NOMO-1 treated with DMSO at 0.1 percent for 48 hours (cell line): ENCODE results near the gene IL4R.

Source experiments
- DNase-seq: peaks from one replicate; lab custom pipeline; 2025; ENCODE audit not compliant: unreplicated experiment; lab: John Stamatoyannopoulos, UW

Gene IL4R

GRCh38 chr16:27314161-27314723 lies 468 bp downstream of the IL4R start:
- DNase-seq: peak; percentile 13

DNA sequence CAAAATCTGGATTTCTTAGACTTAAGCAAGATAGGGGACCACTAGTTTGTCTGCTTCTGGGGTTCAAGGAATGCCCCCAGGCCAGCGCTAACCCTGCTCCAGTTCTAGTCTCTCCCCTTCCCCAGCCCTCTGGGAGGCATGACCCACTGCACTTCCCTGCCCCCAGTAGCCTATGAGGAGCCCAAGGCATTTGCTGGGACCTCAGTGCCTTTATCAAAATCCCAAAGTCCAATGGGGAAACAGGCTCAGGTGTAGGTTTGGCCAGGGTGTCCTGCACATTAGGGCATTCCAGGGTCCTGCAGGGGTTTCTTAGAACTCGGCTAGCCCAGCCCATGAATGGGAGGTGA lies 1.2 kb downstream of the IL4R start:
- no peak for DNase-seq

- DNase-seq: peak; percentile 66
Measured at GRCh38 chr16:27315333-27316037, 1.7 kb downstream of the IL4R start.

- no peak for DNase-seq
Measured at GRCh38 chr16:27316038-27316680, 2.4 kb downstream of the IL4R start.

GRCh38 chr16:27317320-27317719 lies 3.5 kb downstream of the IL4R start:
- DNase-seq: no peak

- DNase-seq: no peak
Measured at GRCh38 chr16:27317738-27318391, 4.1 kb downstream of the IL4R start.

- DNase-seq: peak; percentile 83
Measured at GRCh38 chr16:27318392-27319256, 4.8 kb downstream of the IL4R start.

DNA sequence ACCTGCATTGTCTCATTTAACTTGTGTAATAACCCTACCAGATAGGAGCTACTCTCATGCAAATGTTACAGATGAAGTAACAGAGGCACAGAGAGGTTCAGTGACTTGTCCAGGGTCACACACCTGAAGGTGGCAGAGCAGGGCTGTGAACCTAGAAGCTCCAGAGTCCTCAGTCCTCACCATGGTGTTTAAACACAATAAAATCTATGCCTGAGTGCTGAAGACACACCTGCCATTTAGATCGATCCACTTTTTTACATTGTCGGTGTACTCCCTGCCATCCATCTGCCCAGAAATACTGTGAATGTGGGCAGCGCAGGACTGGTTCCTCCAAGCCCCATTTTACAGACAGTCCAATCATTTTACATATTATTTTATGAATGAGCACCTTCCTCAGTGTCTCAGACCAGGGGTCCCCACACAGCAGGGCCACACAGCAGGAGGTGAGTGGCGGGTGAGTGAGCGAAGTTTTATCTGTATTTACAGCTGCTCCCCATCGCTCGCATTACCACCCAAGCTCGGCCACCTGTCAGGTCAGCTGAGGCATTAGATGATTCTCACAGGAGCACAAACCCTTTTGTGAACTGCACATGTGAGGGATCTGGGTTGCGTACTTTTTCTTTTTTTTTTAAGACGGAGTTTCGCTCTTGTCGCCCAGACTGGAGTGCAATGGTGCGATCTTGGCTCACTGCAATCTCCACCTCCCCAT lies 5.6 kb downstream of the IL4R start:
- DNase-seq: no peak

DNA sequence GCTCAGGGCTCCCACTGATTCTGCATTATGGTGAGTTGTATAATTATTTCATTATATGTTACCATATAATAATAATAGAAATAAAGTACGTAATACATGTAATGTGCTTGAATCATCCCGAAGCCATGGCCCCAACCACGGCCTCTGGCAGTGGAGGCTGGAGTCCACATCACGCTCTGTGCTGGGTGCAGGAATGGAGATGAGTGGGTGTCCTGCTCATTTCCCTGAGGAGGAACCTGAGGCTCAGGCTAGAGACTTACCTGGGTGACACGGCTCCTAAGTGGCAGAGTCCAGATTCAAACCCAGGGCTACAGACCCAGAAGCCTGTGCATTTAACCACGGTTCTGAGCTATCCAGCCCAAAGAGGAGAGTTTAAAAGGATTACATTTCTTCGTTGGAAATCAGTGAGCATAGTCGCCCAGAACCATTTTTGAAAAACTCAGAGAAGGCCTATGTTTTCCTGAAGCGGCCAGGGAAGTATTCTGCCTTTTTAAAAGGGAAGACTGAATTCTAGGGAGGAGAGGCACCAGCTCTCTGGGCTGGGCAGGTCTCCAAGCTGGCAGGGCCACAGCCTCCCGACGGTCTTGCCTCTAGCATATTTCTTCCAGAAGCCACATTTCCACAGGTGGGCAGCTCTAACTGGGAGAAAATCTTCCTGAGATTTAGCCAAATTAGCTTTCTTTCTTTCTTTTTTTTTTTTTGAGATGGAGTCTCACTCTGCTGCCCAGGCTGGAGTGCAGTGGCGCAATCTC lies 6.7 kb downstream of the IL4R start:
- DNase-seq: no peak

DNA sequence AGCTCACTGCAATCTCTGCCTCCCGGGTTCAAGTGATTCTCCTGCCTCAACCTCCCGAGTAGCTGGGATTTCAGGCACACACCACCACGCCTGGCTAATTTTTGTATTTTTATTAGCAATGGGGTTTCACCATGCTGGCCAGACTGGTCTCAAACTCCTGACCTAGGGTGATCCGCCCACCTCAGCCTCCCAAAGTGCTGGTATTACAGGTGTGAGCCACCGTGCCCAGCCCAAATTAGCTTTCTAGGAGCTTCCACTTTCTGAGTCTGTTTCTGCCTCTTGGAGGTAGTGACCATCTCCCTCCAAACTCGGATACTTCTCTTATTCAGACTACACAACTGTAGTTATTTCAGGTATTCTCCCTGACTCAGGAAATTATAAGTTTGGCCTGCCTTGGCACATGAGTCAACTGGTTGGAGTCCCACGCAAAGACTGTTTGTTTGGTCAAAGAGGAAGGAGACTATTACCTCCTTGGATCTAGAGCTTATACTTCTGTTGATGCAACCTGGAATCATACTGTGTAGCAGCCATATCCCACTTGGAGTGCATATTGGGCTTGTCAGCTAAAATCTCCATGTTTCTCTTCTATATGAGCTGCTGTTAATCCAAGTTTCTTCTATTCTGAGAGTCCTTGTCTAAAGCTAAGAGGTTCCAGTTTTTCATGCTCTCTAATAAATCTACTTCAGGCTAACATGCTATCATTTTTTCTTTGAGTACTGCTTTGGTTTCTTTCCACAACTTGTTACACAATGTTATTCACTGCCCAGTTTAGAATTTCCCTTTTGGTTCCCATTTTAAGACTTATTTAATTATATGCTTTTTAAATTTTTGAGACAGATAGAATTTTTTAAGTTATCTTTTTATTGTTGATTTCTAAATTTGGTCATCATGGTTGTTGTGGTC lies 7.5 kb downstream of the IL4R start:
- DNase-seq: peak; percentile 37

- DNase-seq: no peak
Measured at GRCh38 chr16:27322858-27323780, 9.3 kb downstream of the IL4R start.

DNA sequence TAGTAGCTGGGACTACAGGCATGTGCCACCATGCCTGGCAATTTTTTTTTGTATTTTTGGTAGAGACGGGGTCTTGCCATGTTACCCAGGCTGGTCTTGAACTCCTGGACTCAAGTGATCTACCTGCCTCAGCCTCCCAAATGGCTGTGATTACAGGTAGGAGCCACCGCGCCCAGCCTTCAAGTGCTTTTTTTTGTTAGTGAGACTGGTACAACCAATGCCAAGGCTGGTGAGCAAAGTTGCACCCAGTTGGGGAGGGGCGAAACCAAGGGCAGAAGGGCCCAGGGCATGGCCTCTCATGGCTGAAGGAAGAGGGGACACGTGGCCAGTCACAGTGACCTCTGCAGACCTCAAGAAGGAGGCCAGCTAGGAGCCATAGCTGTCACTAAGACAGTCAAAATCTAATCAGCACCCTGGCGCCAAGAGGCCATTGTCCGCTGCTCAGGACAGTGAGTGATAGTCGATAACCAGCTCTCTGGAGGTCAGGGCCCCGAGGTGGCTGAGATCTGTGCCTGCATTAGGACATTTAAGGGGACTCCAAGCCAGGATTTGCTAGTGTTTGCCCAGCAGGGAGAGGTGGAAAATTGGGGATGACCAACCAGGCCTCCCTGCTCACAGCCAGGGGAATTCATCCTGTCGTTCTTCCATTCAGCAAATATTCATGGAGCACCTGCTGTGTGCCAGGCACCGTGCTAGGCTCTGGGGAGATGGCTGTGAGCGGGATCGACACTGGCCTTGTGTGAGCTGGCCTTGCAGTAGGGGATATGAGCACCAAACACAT lies 10.2 kb downstream of the IL4R start:
- no peak for DNase-seq

DNA sequence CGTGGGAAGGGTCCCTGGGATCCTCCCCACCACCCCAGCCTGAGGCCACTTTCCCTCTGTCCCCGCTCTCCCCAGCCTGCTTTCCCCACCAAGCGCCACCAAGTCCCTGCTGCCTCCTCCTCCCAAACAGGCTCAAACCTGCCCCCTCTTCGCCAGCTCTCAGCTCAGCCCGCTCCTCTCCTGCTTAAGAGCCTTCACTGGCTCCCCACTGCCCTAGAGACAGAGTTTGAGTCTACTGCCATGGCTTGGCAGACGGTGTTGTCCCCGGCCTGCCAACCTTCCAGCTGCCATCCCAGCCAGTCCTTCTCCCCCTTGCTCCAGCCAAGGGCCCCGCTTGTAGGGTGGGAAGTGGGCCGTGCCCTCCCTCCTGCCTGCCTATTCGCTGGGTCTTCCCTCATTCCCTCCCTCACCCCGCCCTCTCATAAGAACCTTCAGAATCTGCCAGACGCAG lies 11.1 kb downstream of the IL4R start:
- no peak for DNase-seq

DNA sequence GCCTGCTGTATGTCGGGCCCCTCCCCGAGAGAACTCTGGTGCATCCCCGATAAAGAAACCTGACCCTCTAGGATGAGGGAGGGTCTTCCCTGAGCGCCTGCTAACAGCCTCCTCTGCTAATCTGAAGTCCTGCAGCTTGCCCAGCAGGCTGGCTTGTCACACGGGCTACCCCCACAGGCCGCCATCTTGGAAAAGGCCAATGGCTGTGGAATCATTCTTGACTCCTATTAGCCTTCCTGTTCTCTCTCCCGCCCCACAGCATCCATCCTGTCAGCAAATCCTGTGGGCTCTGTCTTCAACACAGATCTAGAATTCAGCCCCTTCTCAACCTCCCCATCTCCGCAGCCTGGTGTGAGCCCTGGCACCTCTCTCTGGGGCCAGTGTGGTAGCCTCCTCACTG lies 12.0 kb downstream of the IL4R start:
- DNase-seq: no peak

DNA sequence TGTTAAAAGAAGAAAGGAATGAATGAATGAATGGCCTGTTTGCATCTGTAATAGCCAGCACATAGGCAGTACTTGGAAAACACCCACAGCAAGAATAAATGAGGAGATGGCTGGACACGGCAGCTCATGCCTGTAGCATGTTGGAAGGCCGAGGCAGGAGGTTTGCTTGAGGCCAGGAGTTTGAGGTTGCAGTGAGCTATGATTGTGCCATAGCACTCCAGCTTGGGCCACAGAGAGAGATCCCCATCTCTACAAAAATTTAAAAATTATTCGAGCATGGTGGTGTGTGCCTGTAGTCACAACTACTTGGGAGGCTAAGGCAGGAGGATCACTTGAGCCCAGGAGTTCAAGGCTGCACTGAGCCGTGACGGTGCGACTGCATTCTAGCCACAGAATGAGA lies 12.5 kb downstream of the IL4R start:
- DNase-seq: no peak

DNA sequence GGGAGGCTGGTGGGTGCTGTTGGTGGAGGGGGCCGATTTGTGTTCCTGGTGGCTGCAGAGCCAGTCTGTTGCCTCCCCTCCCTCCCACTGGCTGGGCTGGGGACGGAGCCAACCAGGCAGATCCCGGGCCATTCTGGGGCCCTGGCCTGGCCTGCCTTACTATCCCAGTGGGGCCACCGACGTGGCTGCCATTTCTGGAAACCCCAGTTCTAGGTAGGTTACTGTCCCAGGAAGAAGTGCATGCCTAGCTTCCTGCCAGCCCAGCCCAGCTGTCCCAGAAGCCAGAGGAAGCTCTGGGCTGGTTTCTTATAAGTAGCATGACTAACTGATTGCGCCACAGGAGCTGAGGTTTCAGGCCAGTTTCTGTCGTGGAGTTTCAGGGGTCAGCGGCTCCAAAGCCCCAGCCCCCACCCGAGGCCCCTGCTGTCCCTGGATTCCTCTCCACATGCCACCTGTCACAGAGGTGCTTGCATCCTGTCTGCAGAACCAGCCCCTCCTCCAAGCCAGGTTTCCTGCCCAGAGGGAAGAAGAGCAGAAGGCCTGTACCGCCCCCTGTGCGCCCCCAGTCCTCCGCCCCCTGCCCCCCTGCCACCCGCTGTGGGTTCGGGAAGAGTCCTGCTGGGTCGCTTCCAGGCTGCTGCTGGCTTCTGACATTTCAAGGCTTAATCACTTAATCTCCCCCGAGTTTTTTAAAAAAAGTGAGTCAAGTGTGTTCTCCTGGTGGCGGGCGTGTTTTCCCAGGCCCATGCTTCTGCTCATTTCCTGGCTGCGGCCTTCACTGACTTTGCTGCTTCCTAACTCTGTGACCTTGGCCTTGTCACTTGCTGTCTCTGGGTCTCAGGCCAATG lies 13.2 kb downstream of the IL4R start:
- DNase-seq: peak; percentile 88
